Ascending aorta (tissue), 2 donors: ENCODE measurements around the gene COL28A1. TPM values are rescaled to one million over a fixed set of nuclear protein-coding genes. Genes with fewer than 3 reads are reported as not detected.

Experiments
- DNase-seq, 2 donors: peaks; one replicate each; pipeline ENCODE4 v3.0.0-alpha.2; 2019; ENCODE audit warnings: low spot score in 2 of 2
- H3K27ac ChIP-seq, 2 donors: fragments of 200-600 bp; sonication (generic); one replicate each; pipeline ENCODE4 v1.5.1; 2016 to 2017; ENCODE audit warnings: mild to moderate bottlenecking in 1 of 2
- H3K27me3 ChIP-seq: fragments of 200-600 bp; sonication (generic); one replicate; pipeline ENCODE4 v1.5.1; 2017
- H3K36me3 ChIP-seq, 2 donors: fragments of 200-600 bp; sonication (generic); one replicate each; pipeline ENCODE4 v1.5.1; 2016
- H3K4me1 ChIP-seq, 2 donors: fragments of 200-600 bp; sonication (generic); one replicate each; pipeline ENCODE4 v1.5.1; 2016 to 2017; ENCODE audit warnings: mild to moderate bottlenecking in 1 of 2
- H3K4me3 ChIP-seq, 2 donors: fragments of 200-600 bp; sonication (generic); one replicate each; pipeline ENCODE4 v1.5.1; 2016 to 2017; ENCODE audit warnings: mild to moderate bottlenecking in 1 of 2
- H3K9me3 ChIP-seq, 2 donors: fragments of 200-600 bp; sonication (generic); one replicate each; pipeline ENCODE4 v1.5.1; 2016
- intact Hi-C: fragments of 100-400 bp; cut with DNase I; formaldehyde crosslinking; loops from one replicate; pipeline ENCODE4 v1.15.1; 2023
- total RNA-seq: library from RNA; depleted of rRNA; stranded (reverse); fragments of >200 nt; gene quantifications from one replicate; pipeline ENCODE4 v1.1.0, GENCODE V29; 2016
- TF ChIP-seq, protein P1 (sequence below), 3 experiments: fragments of 200-600 bp in 2 of 3; fragments of 450-650 bp in 1 of 3; sonication (generic) in 2 of 3; IDR thresholded peaks; one replicate each; pipeline ENCODE4 v1.5.1; 2016 to 2019; ENCODE audit warnings: antibody characterized with exemption in 3 of 3, mild to moderate bottlenecking in 1 of 3, moderate library complexity in 1 of 3

Gene COL28A1
- total RNA-seq, 1 donor from 2014 or later, result 0.11 TPM

DNA sequence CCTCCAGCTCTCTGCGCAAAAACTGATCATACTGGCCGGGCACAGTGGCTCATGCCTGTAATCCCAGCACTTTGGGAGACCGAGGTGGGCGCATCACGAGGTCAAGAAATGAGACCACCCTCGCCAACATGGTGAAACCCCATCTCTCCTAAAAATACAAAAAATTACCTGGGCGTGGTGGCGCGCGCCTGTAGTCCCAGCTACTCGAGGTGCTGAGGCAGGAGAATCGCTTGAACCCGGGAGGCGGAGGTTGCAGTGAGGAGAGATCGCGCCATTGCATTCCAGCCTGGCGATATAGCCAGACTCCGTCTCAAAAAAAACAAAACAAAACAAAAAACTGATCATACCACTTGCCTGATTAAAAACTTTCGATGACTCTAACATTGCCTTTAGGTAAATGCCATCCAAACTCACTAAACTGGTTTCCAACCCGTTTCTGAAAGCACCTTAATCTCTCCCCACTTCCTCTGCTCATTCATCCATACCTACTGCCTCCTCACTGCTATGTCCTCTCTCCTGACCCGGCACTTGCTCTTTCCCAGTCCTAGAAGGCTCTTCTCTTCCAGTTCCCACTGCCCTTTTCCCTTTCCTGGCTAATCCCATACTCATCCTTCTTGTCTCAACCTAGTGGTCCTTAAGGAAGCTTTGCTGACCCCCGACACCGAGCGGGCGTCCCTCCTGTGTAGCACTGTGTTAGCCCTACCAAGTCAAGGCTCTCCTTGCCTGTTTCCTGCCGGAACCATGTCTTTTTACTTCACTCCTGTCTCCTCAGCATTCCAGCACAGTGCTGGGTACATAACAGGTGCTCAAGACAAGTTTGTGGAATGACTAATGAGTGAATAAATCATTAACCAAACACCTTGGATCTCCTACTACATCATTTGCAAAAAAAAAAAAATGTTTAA, 30.3 kb upstream of the COL28A1 start:
- DNase-seq, result no peak
- TF ChIP-seq, protein P1, sequence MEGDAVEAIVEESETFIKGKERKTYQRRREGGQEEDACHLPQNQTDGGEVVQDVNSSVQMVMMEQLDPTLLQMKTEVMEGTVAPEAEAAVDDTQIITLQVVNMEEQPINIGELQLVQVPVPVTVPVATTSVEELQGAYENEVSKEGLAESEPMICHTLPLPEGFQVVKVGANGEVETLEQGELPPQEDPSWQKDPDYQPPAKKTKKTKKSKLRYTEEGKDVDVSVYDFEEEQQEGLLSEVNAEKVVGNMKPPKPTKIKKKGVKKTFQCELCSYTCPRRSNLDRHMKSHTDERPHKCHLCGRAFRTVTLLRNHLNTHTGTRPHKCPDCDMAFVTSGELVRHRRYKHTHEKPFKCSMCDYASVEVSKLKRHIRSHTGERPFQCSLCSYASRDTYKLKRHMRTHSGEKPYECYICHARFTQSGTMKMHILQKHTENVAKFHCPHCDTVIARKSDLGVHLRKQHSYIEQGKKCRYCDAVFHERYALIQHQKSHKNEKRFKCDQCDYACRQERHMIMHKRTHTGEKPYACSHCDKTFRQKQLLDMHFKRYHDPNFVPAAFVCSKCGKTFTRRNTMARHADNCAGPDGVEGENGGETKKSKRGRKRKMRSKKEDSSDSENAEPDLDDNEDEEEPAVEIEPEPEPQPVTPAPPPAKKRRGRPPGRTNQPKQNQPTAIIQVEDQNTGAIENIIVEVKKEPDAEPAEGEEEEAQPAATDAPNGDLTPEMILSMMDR (IDR thresholded peaks at IDR 0.05), result no peak
- no peaks in the 10 kb centered on the region for H3K36me3 ChIP-seq
- no peaks in the 10 kb centered on the region for H3K27me3 ChIP-seq
- peaks cover 5 to 12% of the 10 kb centered on the region in 2 donors for H3K4me1 ChIP-seq
- intact Hi-C loops, result loop anchor here (1.0 to 10.0 kb wide), 4 partner anchors 384 to 861 kb away; partner anchors contain the start of genes C1GALT1, GLCCI1 and ZNF12
- peak overlapping the region; percentile 85 to 93 for H3K4me3 ChIP-seq
- no peaks in the 10 kb centered on the region for H3K9me3 ChIP-seq
- peak overlapping the region; percentile 94 to 95 for H3K27ac ChIP-seq

DNA sequence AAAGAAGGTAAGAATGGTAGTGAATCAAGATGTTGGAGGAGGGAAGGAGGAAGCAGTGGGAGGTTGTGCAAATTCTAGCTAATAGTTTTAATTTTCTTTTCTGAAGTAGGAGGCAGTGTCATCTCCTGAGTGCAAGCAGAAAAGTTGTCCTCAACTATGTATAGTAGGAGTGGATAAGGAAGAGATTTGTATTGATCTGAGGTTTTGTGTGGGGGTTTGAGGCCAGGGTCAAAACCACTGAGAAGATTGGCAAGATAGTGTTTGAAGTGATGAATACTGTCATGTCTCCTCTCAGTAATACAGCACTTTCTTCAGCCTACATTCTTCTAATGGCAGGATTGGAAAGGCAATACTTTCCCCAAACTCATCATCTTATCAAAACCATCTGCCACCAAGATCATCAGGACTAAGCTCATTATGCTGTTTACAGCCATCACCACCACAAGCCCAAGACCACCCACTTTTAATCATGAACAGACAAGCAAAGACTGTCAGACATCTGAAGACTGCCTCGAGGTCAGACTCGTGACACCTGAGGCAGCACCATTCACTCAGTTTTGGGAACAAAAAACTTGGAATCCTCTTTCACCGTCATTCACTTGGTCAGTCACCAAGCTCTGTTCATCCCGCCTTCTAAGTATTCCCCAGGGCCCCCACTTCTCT, 29.5 kb upstream of the COL28A1 start:
- H3K9me3 ChIP-seq, result no peaks in the 10 kb centered on the region
- H3K4me1 ChIP-seq, result peaks cover 5 to 12% of the 10 kb centered on the region in 2 donors
- intact Hi-C loops, result loop anchor here (10.0 kb wide), 2 partner anchors 460 to 860 kb away; partner anchors contain the start of gene ZNF12
- H3K4me3 ChIP-seq, result no peak overlapping the region
- TF ChIP-seq, protein P1 (IDR thresholded peaks at IDR 0.05), result no peak
- H3K27me3 ChIP-seq, result no peaks in the 10 kb centered on the region
- no peak for DNase-seq
- H3K27ac ChIP-seq, result no peak overlapping the region
- no peaks in the 10 kb centered on the region for H3K36me3 ChIP-seq

DNA sequence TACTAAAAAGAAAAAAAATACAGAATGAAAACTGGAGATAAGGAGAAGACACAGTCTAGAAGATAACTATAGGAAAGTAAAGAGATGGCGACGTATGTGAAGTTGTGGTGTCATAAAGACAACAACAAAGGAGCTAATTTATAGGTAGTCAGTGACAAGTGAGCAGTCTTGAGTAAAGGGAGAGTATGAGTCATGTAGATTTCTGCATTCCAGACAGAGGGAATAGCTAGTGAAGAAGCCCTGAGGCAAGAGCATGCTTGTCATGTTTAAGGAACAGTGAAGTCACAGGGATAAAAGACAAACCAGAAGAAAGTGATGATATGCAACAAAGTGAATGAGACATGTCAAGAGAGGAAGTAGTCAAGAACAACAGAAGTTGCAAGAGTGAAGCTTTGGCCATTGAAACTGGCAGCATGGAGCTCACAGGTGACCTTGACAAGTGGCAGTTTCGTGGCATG, 28.7 kb upstream of the COL28A1 start:
- Histone ChIP-seq H3K4me1 (peaks cover 5 to 12% of the 10 kb centered on the region in 2 donors), H3K9me3 (no peaks in the 10 kb centered on the region), H3K27ac (no peak overlapping the region), H3K27me3 (no peaks in the 10 kb centered on the region), H3K4me3 (no peak overlapping the region), H3K36me3 (no peaks in the 10 kb centered on the region)
- no peak for DNase-seq
- intact Hi-C loops, result loop anchor here (10.0 kb wide), 2 partner anchors 460 to 860 kb away; partner anchors contain the start of gene ZNF12
- TF ChIP-seq, protein P1 (IDR thresholded peaks at IDR 0.05), result no peak

DNA sequence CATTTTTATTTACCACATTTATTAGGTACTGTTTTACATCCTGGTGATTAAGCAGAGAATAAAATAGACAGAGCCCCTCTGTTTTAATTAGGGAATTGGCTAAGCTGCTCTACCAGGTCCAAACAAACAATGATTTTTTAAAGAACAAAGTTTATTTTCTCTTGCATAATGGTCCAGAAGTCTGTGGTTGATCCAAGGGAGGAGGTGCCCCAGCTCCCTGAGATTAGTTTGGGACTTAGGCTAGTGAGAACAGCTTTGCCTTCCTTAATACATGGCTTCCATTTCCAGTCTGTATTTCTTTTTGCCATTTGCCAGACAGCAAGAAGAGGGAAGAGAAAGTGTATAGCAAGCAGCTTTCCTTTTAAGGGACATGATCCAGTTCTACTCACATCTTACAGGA, 28.1 kb upstream of the COL28A1 start:
- no peak for DNase-seq
- Histone ChIP-seq H3K27ac (no peak overlapping the region), H3K4me1 (peaks cover 5 to 12% of the 10 kb centered on the region in 2 donors), H3K27me3 (no peaks in the 10 kb centered on the region), H3K9me3 (no peaks in the 10 kb centered on the region), H3K36me3 (no peaks in the 10 kb centered on the region), H3K4me3 (no peak overlapping the region)
- TF ChIP-seq, protein P1 (IDR thresholded peaks at IDR 0.05), result no peak
- intact Hi-C loops, result loop anchor here (10.0 kb wide), 2 partner anchors 459 to 859 kb away; partner anchors contain the start of gene ZNF12

DNA sequence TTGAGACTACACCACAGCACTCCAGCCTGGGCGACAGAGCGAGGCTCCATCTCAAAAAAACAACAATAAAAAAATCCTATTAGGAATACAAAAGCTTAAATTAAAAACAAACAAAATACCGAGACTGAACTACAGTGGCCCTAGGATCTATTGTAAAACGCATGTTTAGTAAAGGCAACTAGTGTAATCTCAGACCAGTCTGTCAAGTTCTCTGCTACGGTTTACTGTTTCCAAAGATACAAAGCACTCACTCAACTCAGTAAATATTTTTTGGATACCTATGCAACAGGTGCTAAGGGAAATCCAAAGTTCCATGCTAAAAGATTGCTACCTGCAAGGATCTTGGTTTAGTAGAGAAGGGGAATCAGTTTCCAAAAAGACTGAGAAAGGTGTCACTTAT, 27.6 kb upstream of the COL28A1 start:
- Histone ChIP-seq H3K27ac (no peak overlapping the region), H3K4me3 (no peak overlapping the region), H3K27me3 (no peaks in the 10 kb centered on the region), H3K4me1 (peaks cover 4 to 6% of the 10 kb centered on the region in 2 donors), H3K9me3 (no peaks in the 10 kb centered on the region), H3K36me3 (no peaks in the 10 kb centered on the region)
- no peak for DNase-seq
- TF ChIP-seq, protein P1 (IDR thresholded peaks at IDR 0.05), result no peak
- intact Hi-C loops, result loop anchor here (10.0 kb wide), 2 partner anchors 458 to 858 kb away; partner anchors contain the start of gene ZNF12
